GM19351 (cell line): ENCODE measurements around the gene RFX1.
A peak's percentile ranks its signal among the peaks of the same experiment; 100 is the strongest.
"Not testable (repeated sequence)": the region's sequence is repeated elsewhere in the genome, so short reads cannot be mapped to it uniquely, and the experiment has no call there.

Experiments
- ATAC-seq: cut with Tn5 transposase; IDR thresholded peaks from one replicate; pipeline ENCODE4 v1.9.1; 2021; ENCODE audit warnings: mild to moderate bottlenecking, moderate library complexity; ENCODE audit not compliant: unreplicated experiment

RFX1 gene

DNA sequence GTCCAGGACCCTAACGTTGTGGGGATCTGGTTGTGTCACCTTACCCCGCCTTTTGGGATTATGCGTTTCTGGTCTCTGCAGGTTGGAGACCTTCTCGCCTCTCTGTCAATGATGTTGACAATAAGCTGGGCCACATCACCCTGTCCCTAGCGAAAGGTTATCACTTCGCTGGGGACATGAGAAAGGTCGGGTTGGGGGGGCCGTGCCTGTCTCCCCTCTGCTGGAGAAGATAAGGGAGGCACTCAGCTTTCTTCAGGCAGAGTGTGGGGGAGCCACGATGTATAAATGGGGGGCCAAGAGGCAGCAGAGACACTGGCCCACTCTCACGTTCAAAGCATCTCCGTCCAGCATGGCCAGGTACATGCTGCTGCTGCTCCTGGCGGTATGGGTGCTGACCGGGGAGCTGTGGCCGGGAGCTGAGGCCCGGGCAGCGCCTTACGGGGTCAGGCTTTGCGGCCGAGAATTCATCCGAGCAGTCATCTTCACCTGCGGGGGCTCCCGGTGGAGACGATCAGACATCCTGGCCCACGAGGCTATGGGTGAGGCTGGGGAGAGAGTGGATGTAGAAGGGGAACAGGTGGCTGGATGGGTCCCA is 21.8 kb upstream of the RFX1 start, which contains the start of gene RLN3:
RLN3 (plus strand) TSS at position 293 of the 595 bp plus-strand sequence; CDS start at position 350, 57 bp downstream.
- ATAC-seq = no peak

DNA sequence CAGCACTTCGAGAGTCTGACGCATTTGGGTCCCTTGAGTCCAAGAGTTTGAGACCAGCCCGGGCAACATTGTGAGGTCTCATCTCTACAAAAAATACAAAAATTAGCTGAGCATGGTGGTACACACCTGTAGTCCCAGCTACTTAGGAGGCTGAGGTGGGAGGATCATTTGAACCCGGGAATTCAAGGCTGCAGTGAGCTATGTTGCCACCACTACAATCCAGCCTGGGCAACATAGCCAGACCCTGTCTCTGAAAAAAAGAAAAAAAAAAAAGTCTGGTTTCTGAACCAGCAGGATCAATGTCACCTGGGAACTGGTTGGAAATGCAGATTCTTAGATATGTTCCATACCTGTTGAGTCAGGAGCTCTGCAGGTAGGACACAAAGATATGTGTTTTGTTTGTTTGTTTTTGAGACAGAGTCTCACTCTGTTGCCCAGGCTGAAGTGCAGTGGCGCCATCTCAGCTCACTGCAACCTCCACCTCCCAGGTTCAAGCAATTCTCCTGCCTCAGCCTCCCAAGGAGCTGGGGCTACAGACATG is 20.6 kb upstream of the RFX1 start:
- ATAC-seq = not testable (repeated sequence)

DNA sequence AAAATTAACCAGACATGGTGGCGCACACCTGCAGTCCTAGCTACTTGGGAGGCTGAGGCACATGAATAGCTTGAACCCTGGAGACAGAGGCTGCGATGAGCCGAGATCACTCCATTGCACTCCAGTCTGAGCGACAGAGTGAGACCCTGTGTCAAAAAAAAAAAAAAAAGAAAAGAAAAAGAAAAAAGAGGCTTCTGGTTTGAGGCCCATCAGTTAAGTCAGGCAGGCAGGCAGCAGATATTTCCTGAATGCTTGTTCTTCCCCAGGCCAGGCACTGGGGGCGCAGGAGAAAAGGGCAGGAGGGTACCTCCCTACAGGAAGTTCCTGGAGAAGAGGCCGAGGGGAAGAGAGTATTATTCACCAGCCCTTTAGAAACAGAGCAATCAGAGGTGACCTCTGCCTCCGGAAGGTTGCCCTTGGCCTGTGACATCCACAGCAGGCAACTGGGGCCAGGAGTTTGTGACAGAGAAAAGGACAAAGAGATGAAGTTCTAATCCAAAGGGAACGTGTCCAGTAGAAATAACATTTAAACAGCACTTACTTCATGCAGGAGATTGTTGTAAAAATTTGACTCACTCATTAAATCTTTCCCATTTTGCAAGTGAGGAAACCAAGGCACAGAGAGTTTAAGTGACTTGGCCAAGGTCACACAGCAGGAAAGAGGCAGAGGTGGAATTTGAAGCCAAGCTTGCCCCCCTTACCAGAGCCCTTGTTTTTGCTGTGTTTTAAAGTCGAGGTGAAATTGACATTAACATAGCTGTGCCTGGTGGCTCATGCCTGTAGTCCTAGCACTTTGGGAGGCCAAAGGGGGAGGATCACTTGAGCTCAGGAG is 17.5 kb upstream of the RFX1 start:
- no peak for ATAC-seq

GRCh38 chr19:14022469-14022868 is 16.3 kb upstream of the RFX1 start:
- no peak for ATAC-seq

GRCh38 chr19:14021474-14021873 is 15.4 kb upstream of the RFX1 start:
- no peak for ATAC-seq

DNA sequence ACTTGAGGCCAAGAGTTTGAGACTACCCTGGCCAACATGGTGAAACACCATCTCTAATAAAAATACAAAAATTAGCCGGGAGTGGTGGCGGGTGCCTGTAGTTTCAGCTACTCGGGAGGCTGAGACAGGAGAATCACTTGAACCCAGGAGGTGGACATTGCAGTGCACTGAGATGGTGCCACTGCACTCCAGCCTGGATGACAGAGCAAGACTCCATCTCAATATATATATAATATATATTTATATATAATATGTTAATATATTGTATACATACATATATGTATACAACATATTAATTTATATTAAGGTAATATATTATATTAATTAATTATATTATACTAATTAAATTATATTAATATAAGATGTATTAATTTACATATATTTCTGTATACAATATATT is 13.6 kb upstream of the RFX1 start:
- not testable (repeated sequence) for ATAC-seq

DNA sequence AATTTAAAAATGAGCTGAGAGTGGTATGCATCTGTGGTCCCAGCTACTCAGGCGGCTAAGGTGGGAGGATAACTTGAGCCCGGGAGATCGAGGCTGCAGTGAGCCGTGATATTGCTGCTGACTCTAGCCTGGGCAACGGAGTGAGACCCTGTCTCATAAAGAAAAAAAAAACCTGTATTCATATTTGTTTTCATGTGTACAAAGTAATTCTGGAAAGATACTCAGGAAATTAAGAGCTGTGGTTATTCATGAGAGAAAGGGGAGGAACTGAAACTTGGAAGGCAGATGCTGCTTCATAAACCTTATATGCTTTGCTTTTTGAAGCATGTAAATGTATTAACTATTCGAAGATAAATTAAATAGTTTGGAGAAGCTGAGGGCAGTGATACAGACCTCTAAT is 13.0 kb upstream of the RFX1 start:
- ATAC-seq = no peak

DNA sequence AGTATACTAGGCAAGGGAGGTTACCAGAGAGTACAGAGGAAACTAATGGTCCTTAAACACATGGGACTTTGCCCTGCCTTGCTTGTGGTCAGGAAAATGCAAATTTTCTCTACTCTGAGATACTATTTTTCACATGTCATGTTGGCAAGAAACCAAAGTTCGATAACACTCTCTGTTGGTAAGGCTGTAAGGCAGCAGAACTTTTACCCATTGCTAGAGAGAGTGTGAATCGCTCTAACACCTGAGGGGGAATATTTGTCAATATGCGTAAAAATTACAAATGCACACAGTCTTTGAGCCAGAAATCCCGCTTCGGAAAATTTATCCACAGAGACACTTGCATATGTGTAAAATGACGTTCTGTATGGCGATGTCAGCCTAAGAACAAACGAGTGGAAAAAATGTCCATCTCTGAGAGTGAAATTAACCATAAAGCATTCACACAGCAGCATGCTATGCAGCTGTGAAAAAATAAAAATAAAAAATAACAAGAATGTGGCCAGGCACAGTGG is 9.5 kb upstream of the RFX1 start:
- peak; percentile 62 for ATAC-seq

GRCh38 chr19:14012378-14012915 is 6.3 kb upstream of the RFX1 start:
- no peak for ATAC-seq

DNA sequence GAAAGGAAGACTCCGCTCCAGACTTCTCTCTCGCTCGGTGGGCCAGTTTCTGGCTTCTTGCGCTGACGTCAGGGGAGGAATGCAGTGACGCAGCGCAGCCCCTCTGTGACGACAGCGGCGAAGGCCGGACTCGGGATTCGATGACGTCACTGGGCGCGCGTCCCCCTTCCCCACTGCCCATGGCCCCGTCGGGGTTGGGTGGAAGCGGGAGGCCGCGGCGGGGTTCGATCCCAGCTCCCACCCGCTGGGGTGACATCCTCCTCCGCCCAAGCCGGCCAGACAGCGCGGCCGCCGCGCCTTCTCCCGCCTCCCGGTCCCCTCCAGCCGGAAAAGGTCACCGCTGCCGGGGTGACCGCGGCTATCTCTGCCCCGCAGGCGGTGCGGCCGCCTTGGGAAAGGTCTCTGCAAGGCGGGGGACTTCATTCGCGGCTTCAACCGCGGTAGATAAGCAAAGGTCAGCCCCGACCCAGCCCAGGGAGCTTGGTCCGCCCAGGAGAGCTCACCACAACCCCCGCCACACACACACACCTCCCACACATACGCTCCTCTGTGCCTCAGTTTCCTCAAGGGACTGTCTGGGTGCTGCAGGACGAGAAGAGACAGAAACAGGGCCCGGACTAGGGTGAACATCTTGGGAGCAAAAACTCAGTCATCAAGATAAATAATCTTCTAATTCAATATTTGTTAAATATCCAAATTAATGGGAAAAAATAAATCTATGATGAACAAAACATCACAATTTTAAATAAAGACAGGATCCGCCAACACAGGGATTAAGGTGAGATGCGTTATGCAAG is 844 bp upstream of the RFX1 start:
- peak; percentile 27 for ATAC-seq

DNA sequence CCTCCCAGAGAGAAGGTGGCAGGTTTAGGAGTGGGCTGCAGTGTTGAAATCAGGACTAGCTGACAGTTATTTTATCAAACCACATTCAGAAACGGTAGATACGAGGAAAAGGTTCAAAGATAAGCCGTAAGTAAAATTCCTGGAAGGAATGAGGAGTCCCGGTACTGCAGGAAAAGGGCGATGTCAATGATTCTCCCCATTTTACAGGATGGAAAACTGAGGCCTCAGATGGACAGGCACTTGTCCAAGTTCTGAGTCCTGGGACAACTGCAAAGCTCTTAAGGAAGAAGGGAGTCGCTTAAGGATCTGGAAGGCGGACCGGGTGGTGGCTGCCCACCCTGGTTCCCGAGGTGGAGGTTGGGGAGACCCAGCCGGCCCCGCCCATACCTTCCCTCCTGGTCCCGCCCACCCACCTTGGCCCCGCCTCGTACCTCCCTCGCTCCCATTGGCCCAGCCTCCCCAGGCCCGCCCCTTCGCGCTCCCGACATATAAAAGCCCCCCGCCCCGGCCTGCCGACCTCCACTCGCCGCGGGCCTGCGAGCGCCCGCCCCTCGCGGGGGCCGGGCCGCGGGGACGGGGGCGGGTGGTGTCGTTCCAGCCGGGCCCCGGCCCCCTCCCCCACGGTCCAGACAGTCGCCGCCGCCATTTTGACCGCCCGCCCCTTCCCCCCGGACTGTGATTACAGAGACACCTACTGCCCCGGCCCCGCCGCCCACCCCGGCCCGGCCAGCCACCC is 603 bp downstream of the RFX1 start:
- ATAC-seq = peak; percentile 31

- ATAC-seq = no peak
Measured at GRCh38 chr19:14004619-14005348, 1.3 kb downstream of the RFX1 start.

DNA sequence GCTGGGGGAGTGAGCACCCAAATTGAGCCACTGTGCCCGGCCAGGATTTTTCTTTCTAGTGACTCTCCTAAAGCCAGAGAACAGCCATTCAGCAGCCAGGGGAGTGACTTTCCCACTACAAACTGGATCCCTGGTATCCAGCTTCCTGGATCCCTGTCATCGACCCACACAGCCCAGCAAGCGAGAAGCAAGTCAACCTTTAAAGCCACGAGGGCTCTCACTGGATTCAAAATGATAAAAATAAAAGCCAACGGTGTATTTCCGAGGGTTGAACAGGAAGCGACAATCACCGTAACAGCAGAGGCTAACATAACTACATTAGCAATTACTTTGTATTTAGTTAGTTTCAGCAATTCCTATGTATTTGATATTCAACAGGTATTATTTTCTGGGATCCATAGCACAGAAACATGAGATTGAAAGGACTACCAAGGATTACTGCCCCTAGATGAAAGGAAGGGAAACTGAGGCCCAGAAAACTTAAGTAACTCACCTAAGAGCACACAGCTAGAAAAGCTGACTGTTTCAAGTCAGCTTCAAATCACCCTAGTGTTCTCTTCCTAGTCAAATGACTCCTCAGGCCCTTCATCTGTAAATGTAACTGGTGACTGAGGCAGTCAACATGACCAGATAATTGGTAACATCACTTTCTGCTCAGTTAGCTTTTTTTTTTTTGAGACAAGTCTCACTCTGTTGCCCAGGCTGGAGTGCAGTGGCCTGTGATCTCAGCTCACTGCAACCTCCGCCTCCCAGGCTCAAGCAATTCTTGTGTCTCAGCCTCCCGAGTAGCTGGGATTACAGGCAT is 2.7 kb downstream of the RFX1 start:
- ATAC-seq = no peak

GRCh38 chr19:14002571-14003250 is 3.4 kb downstream of the RFX1 start:
- no peak for ATAC-seq

GRCh38 chr19:14000691-14001375 is 5.3 kb downstream of the RFX1 start:
- ATAC-seq = no peak

DNA sequence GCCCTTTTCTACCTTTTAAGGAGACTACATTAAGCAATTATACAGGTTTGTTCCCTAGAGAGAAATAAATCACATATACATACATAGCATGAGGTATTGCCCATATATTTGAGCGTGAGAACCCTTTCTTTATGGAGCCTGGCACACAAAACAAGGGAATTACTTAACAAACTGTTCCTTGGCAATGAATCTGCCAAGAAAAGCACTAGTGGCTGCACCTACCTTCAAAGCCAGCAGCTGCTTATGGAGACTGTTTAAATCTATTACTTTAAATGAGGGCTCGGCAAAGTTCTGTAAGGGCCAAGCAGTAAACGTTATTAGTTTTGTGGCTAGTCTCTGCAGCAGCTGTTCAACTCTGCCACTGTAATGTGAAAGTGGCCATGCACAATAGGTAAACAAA is 7.0 kb downstream of the RFX1 start:
- no peak for ATAC-seq

DNA sequence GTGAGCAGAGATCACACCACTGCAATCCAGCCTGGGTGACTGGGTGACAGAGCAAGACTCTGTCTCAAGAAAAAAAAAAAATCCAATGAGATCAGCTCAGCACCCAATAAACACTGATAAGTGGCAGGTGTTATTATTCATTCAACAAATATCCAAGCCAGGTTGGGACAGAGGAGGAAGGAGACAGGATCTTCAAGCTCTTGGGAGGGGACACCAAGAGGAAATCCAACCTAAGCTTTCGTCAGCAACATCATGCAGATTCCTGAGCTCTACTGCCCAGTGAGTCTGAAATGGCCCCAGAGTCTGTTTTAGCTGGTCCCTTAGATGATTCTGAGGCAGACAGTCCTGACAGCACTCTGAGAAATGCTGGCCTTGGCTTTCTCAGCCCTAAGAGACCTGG is 7.7 kb downstream of the RFX1 start:
- no peak for ATAC-seq

GRCh38 chr19:13997631-13997962 is 8.5 kb downstream of the RFX1 start:
- ATAC-seq = no peak
